Effector memory CD4-positive, alpha-beta T cell (primary cell): ENCODE data around the gene PRKAR2B.

Source experiments
- DNase-seq, 3 donors: peaks; one replicate each; pipeline ENCODE4 v3.0.0-alpha.2; 2020
- H3K27ac ChIP-seq: 2 replicates; pipeline ENCODE4 v1.7.0; 2013; ENCODE audit warnings: mild to moderate bottlenecking, low read length, moderate library complexity; ENCODE audit not compliant: insufficient read depth, poor library complexity, severe bottlenecking
- H3K27me3 ChIP-seq: replicated peaks from 2 replicates; pipeline ENCODE4 v1.7.0; 2013; ENCODE audit warnings: mild to moderate bottlenecking, low read length; ENCODE audit not compliant: insufficient read depth, control insufficient read depth, poor library complexity, severe bottlenecking
- H3K36me3 ChIP-seq: 2 replicates; pipeline ENCODE4 v1.7.0; 2013; ENCODE audit warnings: mild to moderate bottlenecking, low read length, moderate library complexity; ENCODE audit not compliant: control insufficient read depth, insufficient read depth
- H3K4me1 ChIP-seq: 2 replicates; pipeline ENCODE4 v1.7.0; 2013; ENCODE audit warnings: low read length, mild to moderate bottlenecking; ENCODE audit not compliant: control insufficient read depth, insufficient read depth, poor library complexity, severe bottlenecking
- H3K4me3 ChIP-seq: 2 replicates; pipeline ENCODE4 v1.7.0; 2013; ENCODE audit warnings: low read length, low read depth, mild to moderate bottlenecking; ENCODE audit not compliant: insufficient read depth, poor library complexity, severe bottlenecking
- H3K9me3 ChIP-seq: 2 replicates; pipeline ENCODE4 v1.7.0; 2013; ENCODE audit warnings: mild to moderate bottlenecking, low read length, moderate library complexity; ENCODE audit not compliant: control insufficient read depth

PRKAR2B gene

DNA sequence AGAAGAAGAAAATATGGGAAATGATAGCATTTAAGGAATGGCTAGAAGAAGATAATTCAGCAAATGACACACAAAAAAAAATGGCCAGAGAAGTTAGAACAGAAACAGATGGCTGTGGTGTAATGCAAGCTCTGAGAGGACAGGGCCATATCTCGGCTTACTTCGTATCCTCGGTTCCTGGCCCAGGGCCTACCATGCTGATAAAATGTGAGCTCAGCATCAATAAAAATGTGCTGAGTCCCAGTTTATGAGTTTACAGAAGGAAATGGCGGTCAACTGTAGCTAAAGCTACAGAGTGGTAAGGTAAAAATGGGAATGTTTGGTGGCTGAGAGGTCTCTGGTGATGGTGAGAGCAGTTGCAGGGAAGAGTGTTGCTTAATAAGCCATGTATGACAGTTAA lies 165.1 kb downstream of the PRKAR2B start:
- no peak for DNase-seq
- no peaks in the 10 kb centered on the region for H3K4me1 ChIP-seq
- H3K36me3 ChIP-seq: peaks cover 55% of the 10 kb centered on the region
- H3K27me3 ChIP-seq: no peaks in the 10 kb centered on the region
- no peak overlapping the region for H3K27ac ChIP-seq
- no peaks in the 10 kb centered on the region for H3K9me3 ChIP-seq
- no peak overlapping the region for H3K4me3 ChIP-seq

DNA sequence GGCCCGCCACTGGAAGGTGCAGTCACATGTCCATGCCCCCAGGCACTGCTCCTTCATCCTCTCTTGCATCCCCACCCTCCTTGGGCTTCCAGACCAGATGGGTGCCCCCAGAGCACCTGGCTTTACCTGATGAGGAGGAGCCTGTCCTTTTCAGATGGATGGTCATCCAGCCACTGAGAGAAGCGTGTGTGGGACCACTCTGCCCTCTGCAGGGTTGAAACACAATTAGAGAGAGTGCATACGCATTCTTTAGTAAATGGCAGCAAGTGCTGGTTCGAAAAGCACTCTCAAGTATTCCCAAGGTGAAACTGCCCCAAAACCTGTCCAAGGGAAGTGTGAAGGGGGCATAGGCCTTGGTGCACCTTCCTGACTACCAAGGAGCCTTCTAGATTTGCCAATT lies 165.9 kb downstream of the PRKAR2B start:
- Histone ChIP-seq H3K9me3 (no peaks in the 10 kb centered on the region), H3K27me3 (no peaks in the 10 kb centered on the region), H3K4me3 (no peak overlapping the region), H3K27ac (no peak overlapping the region), H3K4me1 (no peaks in the 10 kb centered on the region), H3K36me3 (peaks cover 47% of the 10 kb centered on the region)
- no peak for DNase-seq
